ENCODE data around the gene NDUFAF7.

- no peak for TF ChIP-seq POLR2A (IDR thresholded peaks at IDR 0.05)
- TF ChIP-seq, protein P1, sequence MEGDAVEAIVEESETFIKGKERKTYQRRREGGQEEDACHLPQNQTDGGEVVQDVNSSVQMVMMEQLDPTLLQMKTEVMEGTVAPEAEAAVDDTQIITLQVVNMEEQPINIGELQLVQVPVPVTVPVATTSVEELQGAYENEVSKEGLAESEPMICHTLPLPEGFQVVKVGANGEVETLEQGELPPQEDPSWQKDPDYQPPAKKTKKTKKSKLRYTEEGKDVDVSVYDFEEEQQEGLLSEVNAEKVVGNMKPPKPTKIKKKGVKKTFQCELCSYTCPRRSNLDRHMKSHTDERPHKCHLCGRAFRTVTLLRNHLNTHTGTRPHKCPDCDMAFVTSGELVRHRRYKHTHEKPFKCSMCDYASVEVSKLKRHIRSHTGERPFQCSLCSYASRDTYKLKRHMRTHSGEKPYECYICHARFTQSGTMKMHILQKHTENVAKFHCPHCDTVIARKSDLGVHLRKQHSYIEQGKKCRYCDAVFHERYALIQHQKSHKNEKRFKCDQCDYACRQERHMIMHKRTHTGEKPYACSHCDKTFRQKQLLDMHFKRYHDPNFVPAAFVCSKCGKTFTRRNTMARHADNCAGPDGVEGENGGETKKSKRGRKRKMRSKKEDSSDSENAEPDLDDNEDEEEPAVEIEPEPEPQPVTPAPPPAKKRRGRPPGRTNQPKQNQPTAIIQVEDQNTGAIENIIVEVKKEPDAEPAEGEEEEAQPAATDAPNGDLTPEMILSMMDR (IDR thresholded peaks at IDR 0.05): no peak
Observed at GRCh38 chr2:37232131-37232933, 874 bp downstream of the NDUFAF7 start.
